Stimulated activated CD8-positive, alpha-beta memory T cell treated with anti-CD3 and anti-CD28 coated beads, Interleukin-2, amount 100 ng/mL, for 1 hour (primary cell): ENCODE data around the gene DPP6.

Experiments
- DNase-seq, 2 donors: peaks; one replicate each; pipeline ENCODE4 v3.0.0-alpha.2; 2020; ENCODE audit warnings: low read depth in 2 of 2

DPP6 gene

GRCh38 chr7:154877031-154877430, 824.8 kb downstream of the DPP6 start:
- DNase-seq, result no peak

GRCh38 chr7:154879629-154880028, 827.4 kb downstream of the DPP6 start:
- no peak for DNase-seq

- DNase-seq, result no peak
Measured at GRCh38 chr7:154880513-154880912, 828.3 kb downstream of the DPP6 start.

GRCh38 chr7:154881026-154881425, 828.8 kb downstream of the DPP6 start:
- DNase-seq, result no peak

GRCh38 chr7:154881526-154881925, 829.3 kb downstream of the DPP6 start:
- no peak for DNase-seq

GRCh38 chr7:154882931-154883474, 830.8 kb downstream of the DPP6 start:
- DNase-seq, result no peak

- DNase-seq, result no peak
Measured at GRCh38 chr7:154884348-154884920, 832.2 kb downstream of the DPP6 start.

- DNase-seq, result no peak
Measured at GRCh38 chr7:154886591-154886990, 834.4 kb downstream of the DPP6 start.

GRCh38 chr7:154888690-154889089, 836.5 kb downstream of the DPP6 start:
- no peak for DNase-seq

GRCh38 chr7:154892459-154892858, 840.3 kb downstream of the DPP6 start:
- DNase-seq, result no peak

GRCh38 chr7:154896076-154896475, 843.9 kb downstream of the DPP6 start:
- DNase-seq, result no peak

GRCh38 chr7:154898973-154899855, 847.0 kb downstream of the DPP6 start:
- no peak for DNase-seq

- DNase-seq, result no peak
Measured at GRCh38 chr7:154899862-154900261, 847.7 kb downstream of the DPP6 start.

GRCh38 chr7:154902600-154903082, 850.4 kb downstream of the DPP6 start:
- no peak for DNase-seq

GRCh38 chr7:154903083-154903731, 851.0 kb downstream of the DPP6 start:
- DNase-seq, result no peak

- no peak for DNase-seq
Measured at GRCh38 chr7:154905146-154905545, 852.9 kb downstream of the DPP6 start.

- DNase-seq, result no peak
Measured at GRCh38 chr7:154905615-154906014, 853.4 kb downstream of the DPP6 start.

GRCh38 chr7:154906201-154906600, 854.0 kb downstream of the DPP6 start:
- no peak for DNase-seq

GRCh38 chr7:154906736-154907355, 854.6 kb downstream of the DPP6 start:
- DNase-seq, result no peak

GRCh38 chr7:154907651-154908620, 855.7 kb downstream of the DPP6 start:
- DNase-seq, result no peak
